Activated naive CD8-positive, alpha-beta T cell treated with anti-CD3 and anti-CD28 coated beads, Interleukin-2, amount 50 U/mL, for 16 hours (primary cell): ENCODE data around the gene LXN.

Experiments
- DNase-seq: peaks from one replicate; pipeline ENCODE4 v3.0.0-alpha.2; 2020; ENCODE audit warnings: low read depth, low spot score

LXN gene

GRCh38 chr3:158671821-158672214 lies 630 bp downstream of the LXN start:
- no peak for DNase-seq

- no peak for DNase-seq
Observed at GRCh38 chr3:158668506-158668905, 3.9 kb downstream of the LXN start.

GRCh38 chr3:158666416-158666815 lies 6.0 kb downstream of the LXN start:
- DNase-seq = no peak

GRCh38 chr3:158663832-158664231 lies 8.6 kb downstream of the LXN start:
- no peak for DNase-seq

GRCh38 chr3:158663246-158663645 lies 9.2 kb downstream of the LXN start:
- DNase-seq = no peak

- no peak for DNase-seq
Observed at GRCh38 chr3:158660711-158661110, 11.7 kb downstream of the LXN start.

- no peak for DNase-seq
Observed at GRCh38 chr3:158659454-158660237, 12.8 kb downstream of the LXN start.

GRCh38 chr3:158658889-158659288 lies 13.6 kb downstream of the LXN start:
- no peak for DNase-seq

- DNase-seq = no peak
Observed at GRCh38 chr3:158652463-158652862, 20.0 kb downstream of the LXN start.

GRCh38 chr3:158651192-158651591 lies 21.3 kb downstream of the LXN start:
- no peak for DNase-seq

GRCh38 chr3:158649791-158650190 lies 22.7 kb downstream of the LXN start:
- no peak for DNase-seq

GRCh38 chr3:158644345-158644908 lies 28.0 kb downstream of the LXN start, which contains the start of gene GFM1:
Gene GFM1, plus strand, starts transcription at chr3:158644527. Its CDS starts 108 bp downstream, at chr3:158644635.
- DNase-seq = peak; percentile 79

GRCh38 chr3:158642474-158643210 lies 29.8 kb downstream of the LXN start:
- no peak for DNase-seq

- no peak for DNase-seq
Observed at GRCh38 chr3:158642005-158642404, 30.4 kb downstream of the LXN start.

- no peak for DNase-seq
Observed at GRCh38 chr3:158640646-158641045, 31.8 kb downstream of the LXN start.

GRCh38 chr3:158631981-158632380 lies 40.5 kb downstream of the LXN start:
- DNase-seq = no peak

- DNase-seq = no peak
Observed at GRCh38 chr3:158625881-158626280, 46.6 kb downstream of the LXN start.

GRCh38 chr3:158617982-158618875 lies 54.2 kb downstream of the LXN start:
- no peak for DNase-seq
